Panc1 (cell line): ENCODE results near the gene AATK.

Experiments
- CTCF ChIP-seq: fragments of 450-650 bp; IDR thresholded peaks from 2 replicates; pipeline ENCODE4 v1.5.1; 2017; ENCODE audit warnings: mild to moderate bottlenecking
- POLR2AphosphoS5 ChIP-seq: IDR thresholded peaks from 2 replicates; pipeline ENCODE4 v1.6.1; 2012; ENCODE audit warnings: mild to moderate bottlenecking, low read depth, low read length, moderate library complexity
- REST ChIP-seq, 2 experiments: IDR thresholded peaks; 2 replicates each; pipeline ENCODE4 v1.6.1; 2011 to 2012; ENCODE audit warnings: low read depth in 2 of 2, control low read depth in 1 of 2, low read length in 1 of 2, mild to moderate bottlenecking in 1 of 2, moderate library complexity in 1 of 2; ENCODE audit not compliant: insufficient read depth in 1 of 2
- SIN3A ChIP-seq: IDR thresholded peaks from 2 replicates; pipeline ENCODE4 v1.6.1; 2012; ENCODE audit warnings: low read depth, mild to moderate bottlenecking, low read length, moderate library complexity, borderline replicate concordance; ENCODE audit not compliant: insufficient read depth
- TCF7L2 ChIP-seq: IDR thresholded peaks from 2 replicates; pipeline ENCODE4 v1.6.1; 2011; ENCODE audit warnings: mild to moderate bottlenecking, low read depth, low read length, inconsistent platforms

- TF ChIP-seq CTCF (no peak), POLR2AphosphoS5 (no peak), SIN3A (no peak), REST (IDR thresholded peaks at IDR 0.05; ENCODE audit: insufficient read depth in 1 of 2, low read depth in 2 of 2, low read length in 1 of 2) (no peak), TCF7L2 (no peak)
These were observed 2.8 kb downstream of the AATK start for GRCh38 chr17:81163051-81163695.
